SK-N-SH (cell line): ENCODE measurements around the gene PLXNA4.

Experiments
- MAX ChIP-seq: IDR thresholded peaks from 2 replicates; pipeline ENCODE4 v1.4.0; 2012; ENCODE audit warnings: low read depth
- MXI1 ChIP-seq: IDR thresholded peaks from 2 replicates; pipeline ENCODE4 v1.6.1; 2012; ENCODE audit warnings: mild to moderate bottlenecking, low read depth, low read length, improper control_type of control experiment
- USF2 ChIP-seq: fragments of 150-350 bp; IDR thresholded peaks from 2 replicates; pipeline ENCODE4 v1.6.1; 2017; ENCODE audit warnings: antibody characterized with exemption, low read length, low read depth, borderline replicate concordance
- YY1 ChIP-seq: IDR thresholded peaks from 2 replicates; pipeline ENCODE4 v1.4.0; 2012; ENCODE audit warnings: low read depth, mild to moderate bottlenecking

GRCh38 chr7:132078891-132079735 is 497.2 kb downstream of the PLXNA4 start:
- TF ChIP-seq USF2 (no peak), YY1 (no peak), MAX (no peak), MXI1 (no peak)
